GM18511 (cell line): ENCODE results near the gene NAALADL2.

Source experiments
- ATAC-seq: cut with Tn5 transposase; IDR thresholded peaks from one replicate; pipeline ENCODE4 v1.9.1; 2021; ENCODE audit warnings: mild to moderate bottlenecking, moderate library complexity; ENCODE audit not compliant: unreplicated experiment

The NAALADL2 gene

GRCh38 chr3:174884776-174885568 lies 25.8 kb downstream of the NAALADL2 start:
- ATAC-seq = no peak

GRCh38 chr3:174891524-174892203 lies 32.5 kb downstream of the NAALADL2 start:
- no peak for ATAC-seq

- no peak for ATAC-seq
These were observed 47.9 kb downstream of the NAALADL2 start for GRCh38 chr3:174907027-174907426.

- no peak for ATAC-seq
These were observed 48.7 kb downstream of the NAALADL2 start for GRCh38 chr3:174907628-174908407.

DNA sequence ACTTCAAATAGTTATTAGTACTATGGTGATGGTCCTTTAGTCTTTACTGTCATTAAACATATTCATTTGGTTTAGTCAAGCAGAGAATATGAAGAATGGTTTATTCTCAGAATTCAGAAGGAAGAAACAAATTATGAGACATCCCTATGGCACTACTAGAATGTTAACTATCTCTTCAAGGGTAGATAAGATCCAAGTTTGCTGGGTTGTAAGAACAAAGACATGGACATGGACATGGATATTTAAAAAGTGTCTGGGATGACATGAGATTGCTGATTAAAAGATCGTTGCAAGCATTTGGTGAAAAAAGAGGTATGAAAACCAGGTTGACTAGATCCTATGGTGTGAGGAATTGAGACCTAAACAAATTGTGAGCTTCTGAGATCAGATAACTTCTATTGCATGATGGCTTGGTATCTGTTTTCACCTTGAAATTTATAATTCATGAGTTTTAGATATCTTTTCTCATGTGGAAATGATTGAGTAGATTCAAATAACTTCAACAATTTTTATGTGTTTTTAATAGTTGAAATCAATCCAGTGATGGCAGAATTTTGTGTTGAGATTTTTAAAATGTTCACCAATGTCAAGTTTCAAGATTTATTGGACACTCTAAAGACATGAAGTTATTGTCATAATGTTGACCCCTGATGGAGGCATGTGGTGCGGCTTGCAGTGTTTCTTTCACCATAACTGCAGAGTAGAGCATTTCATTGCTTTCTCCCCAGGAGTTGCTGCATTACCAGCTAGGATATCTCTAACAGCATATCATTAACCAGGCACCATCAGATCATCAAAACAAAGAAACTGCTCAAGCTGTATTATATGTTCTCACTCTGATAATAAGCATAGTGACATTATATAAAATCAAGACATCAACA lies 72.6 kb downstream of the NAALADL2 start:
- no peak for ATAC-seq

GRCh38 chr3:174936590-174936989 lies 77.5 kb downstream of the NAALADL2 start:
- no peak for ATAC-seq

- ATAC-seq = no peak
These were observed 78.3 kb downstream of the NAALADL2 start for GRCh38 chr3:174937478-174937877.

GRCh38 chr3:174938102-174938501 lies 79.0 kb downstream of the NAALADL2 start:
- ATAC-seq = no peak

DNA sequence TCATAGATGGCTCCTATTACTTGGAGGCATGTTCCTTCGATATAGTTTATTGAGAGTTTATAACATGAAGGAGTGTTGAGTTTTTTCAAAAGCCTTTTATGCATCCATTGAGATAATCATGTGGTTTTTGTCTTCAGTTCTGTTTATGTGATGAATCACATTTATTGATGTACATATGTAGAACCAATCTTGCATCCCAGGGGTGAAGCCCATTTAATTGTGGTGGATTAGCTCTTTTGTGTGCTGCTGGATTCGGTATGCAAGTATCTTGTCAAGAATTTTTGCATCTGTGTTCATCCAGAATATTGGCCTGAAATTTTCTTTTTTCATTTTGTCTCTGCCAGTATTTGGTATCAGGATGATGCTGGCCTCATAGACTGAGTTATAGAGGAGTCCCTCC lies 81.0 kb downstream of the NAALADL2 start:
- no peak for ATAC-seq

DNA sequence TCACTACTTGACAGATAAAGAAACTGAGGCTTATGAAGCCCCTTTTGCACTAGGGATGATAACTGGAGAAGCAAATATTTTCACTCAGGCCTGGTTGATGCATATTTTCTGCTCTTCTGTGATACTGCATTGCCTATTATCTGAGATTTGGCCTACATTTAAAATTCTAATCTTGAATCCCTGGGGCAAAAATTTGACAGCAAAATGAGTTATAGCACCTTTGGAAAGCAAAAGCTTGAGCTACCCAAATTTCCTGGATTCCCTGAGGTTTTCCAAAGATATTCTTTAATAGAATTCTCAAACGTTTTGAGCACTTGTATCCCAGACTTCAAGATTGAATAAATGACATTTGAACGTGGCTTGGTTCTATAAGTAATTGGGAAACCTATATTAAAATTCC lies 86.1 kb downstream of the NAALADL2 start:
- no peak for ATAC-seq

DNA sequence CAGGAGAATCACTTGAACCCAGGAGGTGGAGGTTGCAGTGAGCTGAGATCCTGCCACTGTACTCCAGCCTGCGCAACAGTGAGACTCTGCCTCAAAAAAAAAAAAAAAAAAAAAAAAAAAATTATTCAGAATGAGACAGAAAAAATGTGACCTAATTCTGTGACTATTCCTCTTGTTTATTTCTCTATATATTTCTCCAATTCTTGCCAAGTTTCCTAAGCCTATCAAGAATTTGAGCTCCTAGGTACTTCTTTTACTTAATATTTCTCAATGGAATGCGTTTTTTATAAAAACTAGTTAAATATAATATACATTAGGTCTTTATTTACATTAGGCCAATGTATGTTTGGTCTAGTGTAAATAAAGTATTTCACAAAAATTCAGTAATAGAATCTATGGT lies 86.8 kb downstream of the NAALADL2 start:
- no peak for ATAC-seq

GRCh38 chr3:174949523-174949922 lies 90.4 kb downstream of the NAALADL2 start:
- no peak for ATAC-seq

- no peak for ATAC-seq
These were observed 91.9 kb downstream of the NAALADL2 start for GRCh38 chr3:174951034-174951433.

GRCh38 chr3:174951498-174952005 lies 92.4 kb downstream of the NAALADL2 start:
- no peak for ATAC-seq

- ATAC-seq = no peak
These were observed 93.9 kb downstream of the NAALADL2 start for GRCh38 chr3:174953068-174953467.

DNA sequence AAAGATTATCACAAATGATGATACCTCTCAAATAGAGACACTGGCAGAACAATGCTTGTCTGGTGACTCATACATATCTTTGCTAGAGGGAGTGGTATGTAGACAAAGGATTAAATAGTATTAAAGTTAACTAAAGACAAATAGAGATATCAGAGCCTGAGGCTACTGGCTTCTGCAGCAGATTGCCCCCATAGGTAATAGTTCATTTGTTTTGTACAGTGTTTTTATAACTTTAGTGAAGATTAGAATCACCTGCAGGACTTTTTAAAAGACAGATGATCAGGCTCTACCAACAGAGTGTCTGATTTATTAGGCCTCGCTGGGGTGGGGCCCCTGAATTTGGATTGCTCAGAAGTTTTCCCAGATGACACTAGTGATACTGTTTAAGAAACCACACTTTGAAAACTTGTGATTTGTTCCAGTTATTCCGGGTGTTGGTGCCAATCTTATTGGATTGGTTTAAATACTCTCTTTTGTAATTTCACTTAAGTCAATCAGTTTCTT lies 96.4 kb downstream of the NAALADL2 start:
- no peak for ATAC-seq

DNA sequence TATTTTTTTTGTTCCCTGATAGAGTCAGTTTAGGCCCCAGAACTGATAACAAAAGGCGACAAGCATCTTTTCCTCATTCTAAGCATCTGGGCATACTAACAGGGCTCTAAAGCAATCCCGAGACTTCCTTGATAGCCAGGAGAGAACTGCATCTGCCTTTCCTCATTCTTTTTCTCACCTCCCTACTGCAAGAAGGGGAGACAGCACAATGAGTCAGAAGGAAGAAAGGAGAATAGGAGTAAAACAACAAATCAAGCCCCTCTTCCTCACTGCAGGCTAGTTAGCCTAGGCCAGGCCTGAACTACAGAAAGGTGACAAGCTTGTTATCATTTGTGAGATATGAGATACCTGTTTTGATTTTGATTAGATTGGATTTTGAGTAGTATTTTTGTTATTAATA lies 97.9 kb downstream of the NAALADL2 start:
- ATAC-seq = no peak

GRCh38 chr3:174957551-174958001 lies 98.4 kb downstream of the NAALADL2 start:
- ATAC-seq = no peak

DNA sequence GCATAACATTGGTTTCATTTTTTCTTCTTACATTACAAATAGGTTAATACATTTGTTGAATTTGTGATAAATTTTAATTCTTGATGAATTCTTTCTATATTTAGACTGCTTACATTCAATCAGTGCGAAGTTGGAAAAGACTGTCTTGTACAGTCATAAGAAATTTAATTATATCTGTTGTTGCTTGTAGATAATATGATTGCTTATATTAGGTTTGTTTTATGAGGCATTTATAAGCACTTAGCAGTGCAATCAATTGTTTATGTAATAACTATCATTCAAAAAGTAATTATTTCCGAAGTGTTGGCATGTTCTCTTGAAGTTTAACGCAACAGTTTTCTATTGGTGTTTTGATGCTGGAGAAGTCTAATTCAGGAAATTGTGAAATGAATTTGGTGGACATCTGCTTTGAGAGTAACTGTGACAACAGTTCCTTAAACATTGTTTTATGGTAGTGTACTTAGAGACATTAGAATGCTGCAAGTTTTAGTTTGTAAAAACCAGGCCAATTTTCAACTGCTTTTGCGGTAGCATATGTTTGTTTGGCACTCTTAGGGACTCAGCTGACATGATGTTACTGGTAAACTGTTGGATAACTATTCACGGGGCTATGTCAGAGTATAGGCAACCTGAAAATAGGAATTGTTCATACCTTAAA lies 99.7 kb downstream of the NAALADL2 start:
- no peak for ATAC-seq
